GM19372 (cell line): ENCODE data around the gene IL20RB.
A peak's percentile ranks its signal among the peaks of the same experiment; 100 is the strongest.

Experiments used
- ATAC-seq: cut with Tn5 transposase; IDR thresholded peaks from one replicate; pipeline ENCODE4 v1.9.1; 2021; ENCODE audit warnings: mild to moderate bottlenecking, low read depth, moderate library complexity; ENCODE audit not compliant: unreplicated experiment

IL20RB gene

GRCh38 chr3:136957751-136958288 lies at the start of gene IL20RB:
TSS of gene IL20RB (plus strand) at chr3:136957983. CDS start at chr3:136958114, 131 bp downstream.
- ATAC-seq, result no peak

GRCh38 chr3:136908297-136908696 lies 49.5 kb upstream of the IL20RB start:
- no peak for ATAC-seq

- ATAC-seq, result no peak
These were observed 48.6 kb upstream of the IL20RB start for GRCh38 chr3:136909187-136909586.

GRCh38 chr3:136910697-136911096 lies 47.1 kb upstream of the IL20RB start:
- no peak for ATAC-seq

GRCh38 chr3:136913168-136913567 lies 44.6 kb upstream of the IL20RB start:
- ATAC-seq, result no peak

- ATAC-seq, result no peak
These were observed 43.0 kb upstream of the IL20RB start for GRCh38 chr3:136914739-136915138.

GRCh38 chr3:136916223-136916622 lies 41.6 kb upstream of the IL20RB start:
- no peak for ATAC-seq

GRCh38 chr3:136919799-136920580 lies 37.8 kb upstream of the IL20RB start:
- ATAC-seq, result no peak

- no peak for ATAC-seq
These were observed 36.7 kb upstream of the IL20RB start for GRCh38 chr3:136920904-136921611.

GRCh38 chr3:136925425-136926190 lies 32.2 kb upstream of the IL20RB start:
- no peak for ATAC-seq

- ATAC-seq, result no peak
These were observed 29.5 kb upstream of the IL20RB start for GRCh38 chr3:136928240-136928639.

GRCh38 chr3:136929977-136930670 lies 27.7 kb upstream of the IL20RB start:
- no peak for ATAC-seq

GRCh38 chr3:136931606-136932005 lies 26.2 kb upstream of the IL20RB start:
- ATAC-seq, result no peak

- peak; percentile 53 for ATAC-seq
These were observed 25.3 kb upstream of the IL20RB start for GRCh38 chr3:136932523-136932922.

GRCh38 chr3:136932978-136933772 lies 24.6 kb upstream of the IL20RB start:
- peak; percentile 20 for ATAC-seq

- ATAC-seq, result no peak
These were observed 20.6 kb upstream of the IL20RB start for GRCh38 chr3:136937175-136937574.

- no peak for ATAC-seq
These were observed 19.9 kb upstream of the IL20RB start for GRCh38 chr3:136937851-136938250.

GRCh38 chr3:136938334-136938733 lies 19.4 kb upstream of the IL20RB start:
- ATAC-seq, result no peak

- no peak for ATAC-seq
These were observed 18.3 kb upstream of the IL20RB start for GRCh38 chr3:136939489-136939888.
